BJ (cell line): Measurements from ENCODE around the gene IGF2BP1. TPM values are rescaled to one million over a fixed set of nuclear protein-coding genes. Genes with fewer than 3 reads are reported as not detected.

Experiments
- CTCF ChIA-PET: fragments of 350-600 bp; formaldehyde crosslinking; extraction: SDS; loops from one replicate; lab custom pipeline; 2021; ENCODE audit warnings: antibody characterized with exemption, inconsistent platforms; lab: Yijun Ruan, JAX
- POLR2A ChIA-PET: fragments of 300-600 bp; sonication (Branson Sonifier 250); formaldehyde crosslinking; extraction: SDS; loops from one replicate; lab custom pipeline; 2021; ENCODE audit warnings: antibody characterized with exemption; lab: Charles Lee
- DNase-seq: peaks from one replicate; pipeline ENCODE4 v3.0.0-alpha.2; 2011; ENCODE audit warnings: low read depth
- H3K27me3 ChIP-seq: 2 replicates; pipeline ENCODE4 v1.6.0; 2011; ENCODE audit warnings: low read length; ENCODE audit not compliant: control insufficient read depth, insufficient read depth
- H3K36me3 ChIP-seq: 2 replicates; pipeline ENCODE4 v1.5.1; 2011; ENCODE audit warnings: low read length; ENCODE audit not compliant: control insufficient read depth, insufficient read depth
- H3K4me3 ChIP-seq: 2 replicates; pipeline ENCODE4 v1.5.1; 2011; ENCODE audit warnings: low read depth, mild to moderate bottlenecking, control low read depth, low read length
- CTCF ChIP-seq: IDR thresholded peaks from 2 replicates; pipeline ENCODE4 v1.5.1; 2011; ENCODE audit warnings: low read depth, mild to moderate bottlenecking, control low read depth, inconsistent platforms, low read length, moderate library complexity; ENCODE audit not compliant: insufficient read depth
- polyA plus RNA-seq: library from polyadenylated mRNA; depleted of rRNA; stranded (reverse); fragments of >200 nt; gene quantifications from 2 replicates; pipeline ENCODE4 v1.2.3, GENCODE V29; 2011

IGF2BP1 gene
- polyA plus RNA-seq, 1 experiment = 5.3 TPM

DNA sequence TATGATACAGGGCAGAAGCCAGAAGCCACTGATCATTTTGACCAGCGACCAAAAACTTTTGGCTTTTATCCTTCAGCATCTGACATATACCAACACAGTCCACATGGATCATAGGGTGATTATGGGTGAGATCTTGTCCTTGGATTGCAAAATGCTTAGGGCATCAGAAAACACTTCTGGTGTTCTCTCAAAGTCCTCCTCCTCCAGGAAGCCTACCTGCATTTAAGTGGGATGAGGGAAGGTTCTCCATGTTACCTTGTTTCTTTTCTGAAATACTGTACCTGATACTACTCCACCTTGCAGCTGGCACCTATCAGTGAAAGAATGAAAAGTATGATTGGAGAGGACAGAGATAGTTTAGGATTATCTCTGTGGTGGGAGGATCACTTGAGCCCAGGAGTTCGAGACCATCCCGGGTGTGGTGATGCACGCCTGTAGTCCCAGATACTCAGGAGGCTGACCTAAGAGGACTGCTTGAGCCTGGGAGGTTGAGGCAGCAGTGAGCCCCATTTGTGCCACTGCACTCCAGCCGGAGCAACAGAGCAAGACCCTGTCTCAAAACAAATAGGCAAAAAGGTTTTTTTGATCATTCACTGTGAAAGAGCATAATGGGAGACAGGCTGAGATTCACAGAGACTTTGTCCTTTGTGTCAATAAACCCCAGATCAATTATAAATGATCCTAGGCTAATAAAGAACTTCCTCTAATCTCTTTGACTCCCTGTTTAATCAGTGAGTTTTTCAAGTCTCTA lies 88.6 kb downstream of the IGF2BP1 start:
- no peak for DNase-seq
- Histone ChIP-seq H3K4me3 (no peak overlapping the region), H3K27me3 (peaks cover 3% of the 10 kb centered on the region), H3K36me3 (no peaks in the 10 kb centered on the region)
- TF ChIP-seq CTCF = no peak
- CTCF ChIA-PET = no interaction called here
- POLR2A ChIA-PET = no interaction called here

DNA sequence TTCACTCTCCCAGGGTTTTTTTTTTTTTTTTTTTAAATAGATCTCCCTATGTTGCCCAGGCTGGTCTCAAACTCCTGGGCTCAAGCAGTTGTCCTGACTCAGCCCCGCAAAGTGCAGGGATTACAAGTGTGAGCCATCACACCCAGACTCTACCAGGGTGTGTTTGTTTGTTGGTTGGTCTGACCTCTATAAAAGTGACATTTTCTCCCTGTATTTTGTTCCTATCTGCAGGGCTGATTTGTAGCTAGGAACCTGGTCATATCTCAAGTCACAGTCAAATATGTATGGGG lies 89.1 kb downstream of the IGF2BP1 start:
- DNase-seq = no peak
- ChIA-PET POLR2A (no interaction called here), CTCF (no interaction called here)
- H3K4me3 ChIP-seq = no peak overlapping the region
- no peaks in the 10 kb centered on the region for H3K36me3 ChIP-seq
- peaks cover 3% of the 10 kb centered on the region for H3K27me3 ChIP-seq
- TF ChIP-seq CTCF = no peak

DNA sequence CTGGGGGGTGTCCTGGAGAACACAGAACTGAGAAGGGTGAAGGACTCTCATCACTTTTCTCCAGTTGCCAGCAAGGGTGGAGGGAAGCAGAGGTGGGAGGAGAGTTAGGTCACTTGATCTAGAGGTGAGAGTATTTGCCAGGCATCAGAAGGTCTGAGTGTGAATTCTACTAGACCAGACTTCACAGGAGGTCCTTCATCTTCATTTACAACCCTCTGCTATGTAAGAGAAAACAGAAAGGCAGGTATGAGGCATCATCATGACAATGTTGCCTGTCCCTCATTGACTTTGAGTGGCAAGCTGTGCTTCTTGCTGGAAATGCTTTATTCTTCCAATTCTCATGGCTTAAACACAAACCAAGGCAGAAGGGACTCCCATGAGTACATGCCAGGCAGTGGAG lies 89.5 kb downstream of the IGF2BP1 start:
- CTCF ChIA-PET = no interaction called here
- TF ChIP-seq CTCF = no peak
- POLR2A ChIA-PET = interaction anchor here (0.6 kb wide), 1 partner anchor 1116 kb away, joined by 18 read pairs; no protein-coding TSS in a partner anchor
- no peak overlapping the region for H3K4me3 ChIP-seq
- peaks cover 3% of the 10 kb centered on the region for H3K27me3 ChIP-seq
- DNase-seq = no peak
- no peaks in the 10 kb centered on the region for H3K36me3 ChIP-seq

- TF ChIP-seq CTCF = no peak
- ChIA-PET POLR2A (no interaction called here), CTCF (no interaction called here)
- Histone ChIP-seq H3K4me3 (no peak overlapping the region), H3K27me3 (peaks cover 5% of the 10 kb centered on the region), H3K36me3 (no peaks in the 10 kb centered on the region)
- no peak for DNase-seq
Measured at GRCh38 chr17:49089094-49089493, 91.9 kb downstream of the IGF2BP1 start.

GRCh38 chr17:49090878-49091594 lies 93.9 kb downstream of the IGF2BP1 start:
- no peak for TF ChIP-seq CTCF
- H3K27me3 ChIP-seq = peaks cover 5% of the 10 kb centered on the region
- ChIA-PET CTCF (no interaction called here), POLR2A (no interaction called here)
- DNase-seq = no peak
- no peaks in the 10 kb centered on the region for H3K36me3 ChIP-seq
- no peak overlapping the region for H3K4me3 ChIP-seq
